Transverse colon (tissue), 3 donors: ENCODE data around the gene ALDH3B2.

Experiments
- POLR2A ChIP-seq: fragments of 450-650 bp; IDR thresholded peaks from one replicate; pipeline ENCODE4 v1.6.1; 2016; ENCODE audit warnings: antibody characterized with exemption, mild to moderate bottlenecking, moderate library complexity
- POLR2AphosphoS5 ChIP-seq, 3 donors: sonication (generic); formaldehyde crosslinking; IDR thresholded peaks; one replicate each; pipeline ENCODE4 v1.6.1; 2016; ENCODE audit warnings: antibody characterized with exemption in 3 of 3

DNA sequence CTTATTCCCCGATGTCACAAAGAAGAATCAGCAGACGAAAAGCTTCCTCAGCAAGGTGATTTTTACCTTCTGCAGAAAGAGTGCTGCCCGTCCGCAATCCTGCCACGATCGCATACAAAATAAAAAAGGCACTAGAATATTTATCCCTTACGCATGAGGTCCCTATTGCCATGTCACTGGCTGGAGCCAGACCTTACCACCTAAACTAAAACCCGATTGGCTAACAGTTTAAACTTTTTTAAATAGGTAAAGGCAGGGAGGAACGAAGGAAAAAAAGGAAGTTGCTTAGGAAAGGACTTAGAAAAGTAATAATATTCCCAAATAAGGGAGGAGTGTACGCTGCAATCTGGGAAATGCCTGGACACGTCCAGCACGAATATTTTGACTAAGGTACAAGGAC, 21.2 kb upstream of the ALDH3B2 start:
- TF ChIP-seq POLR2A (no peak), POLR2AphosphoS5 (IDR thresholded peaks at IDR 0.05) (no peak)
